ENCODE measurements around the gene C10orf90.
"Not testable (repeated sequence)": the region's sequence is repeated elsewhere in the genome, so short reads cannot be mapped to it uniquely, and the experiment has no call there.

The C10orf90 gene

GRCh38 chr10:126563361-126563760, 107.1 kb downstream of the C10orf90 start:
- Histone ChIP-seq H3K27me3 (replicated peaks; ENCODE audit: control insufficient read depth, insufficient read depth, low read length, poor library complexity, severe bottlenecking) (no peaks in the 10 kb centered on the region), H3K27ac (ENCODE audit: insufficient read depth, low read length, poor library complexity, severe bottlenecking) (no peak overlapping the region), H3K36me3 (ENCODE audit: control insufficient read depth, insufficient read depth, low read length) (no peaks in the 10 kb centered on the region), H3K4me3 (ENCODE audit: insufficient read depth, low read depth, low read length, poor library complexity, severe bottlenecking) (no peak overlapping the region), H3K4me1 (ENCODE audit: control insufficient read depth, insufficient read depth, low read length, poor library complexity, severe bottlenecking) (no peaks in the 10 kb centered on the region), H3K9me3 (ENCODE audit: control insufficient read depth, low read length) (no peaks in the 10 kb centered on the region)
- no peak for DNase-seq

GRCh38 chr10:126561921-126562680, 108.4 kb downstream of the C10orf90 start:
- DNase-seq: no peak

GRCh38 chr10:126561294-126561920, 109.1 kb downstream of the C10orf90 start:
- no peak overlapping the region for H3K4me3 ChIP-seq (ENCODE audit: insufficient read depth, low read depth, low read length, poor library complexity, severe bottlenecking)

More at GRCh38 chr10:126561921-126562680, 108.4 kb downstream of the C10orf90 start:
- Histone ChIP-seq H3K9me3 (ENCODE audit: control insufficient read depth, low read length) (no peaks in the 10 kb centered on the region), H3K27ac (ENCODE audit: insufficient read depth, low read length, poor library complexity, severe bottlenecking) (no peak overlapping the region), H3K4me1 (ENCODE audit: control insufficient read depth, insufficient read depth, low read length, poor library complexity, severe bottlenecking) (no peaks in the 10 kb centered on the region), H3K27me3 (replicated peaks; ENCODE audit: control insufficient read depth, insufficient read depth, low read length, poor library complexity, severe bottlenecking) (no peaks in the 10 kb centered on the region), H3K36me3 (ENCODE audit: control insufficient read depth, insufficient read depth, low read length) (no peaks in the 10 kb centered on the region), H3K4me3 (ENCODE audit: insufficient read depth, low read depth, low read length, poor library complexity, severe bottlenecking) (no peak overlapping the region)

GRCh38 chr10:126558881-126559280, 111.6 kb downstream of the C10orf90 start:
- Histone ChIP-seq H3K36me3 (ENCODE audit: control insufficient read depth, insufficient read depth, low read length) (no peaks in the 10 kb centered on the region), H3K27me3 (replicated peaks; ENCODE audit: control insufficient read depth, insufficient read depth, low read length, poor library complexity, severe bottlenecking) (no peaks in the 10 kb centered on the region), H3K4me3 (ENCODE audit: insufficient read depth, low read depth, low read length, poor library complexity, severe bottlenecking) (no peak overlapping the region), H3K27ac (ENCODE audit: insufficient read depth, low read length, poor library complexity, severe bottlenecking) (no peak overlapping the region), H3K4me1 (ENCODE audit: control insufficient read depth, insufficient read depth, low read length, poor library complexity, severe bottlenecking) (no peaks in the 10 kb centered on the region), H3K9me3 (ENCODE audit: control insufficient read depth, low read length) (no peaks in the 10 kb centered on the region)
- DNase-seq: no peak

More at GRCh38 chr10:126561294-126561920, 109.1 kb downstream of the C10orf90 start:
- Histone ChIP-seq H3K36me3 (ENCODE audit: control insufficient read depth, insufficient read depth, low read length) (no peaks in the 10 kb centered on the region), H3K9me3 (ENCODE audit: control insufficient read depth, low read length) (no peaks in the 10 kb centered on the region), H3K27me3 (replicated peaks; ENCODE audit: control insufficient read depth, insufficient read depth, low read length, poor library complexity, severe bottlenecking) (no peaks in the 10 kb centered on the region), H3K4me1 (ENCODE audit: control insufficient read depth, insufficient read depth, low read length, poor library complexity, severe bottlenecking) (no peaks in the 10 kb centered on the region), H3K27ac (ENCODE audit: insufficient read depth, low read length, poor library complexity, severe bottlenecking) (no peak overlapping the region)
- no peak for DNase-seq

GRCh38 chr10:126551202-126551601, 119.3 kb downstream of the C10orf90 start:
- H3K9me3 ChIP-seq (ENCODE audit: control insufficient read depth, low read length): no peaks in the 10 kb centered on the region
- H3K27ac ChIP-seq (ENCODE audit: insufficient read depth, low read length, poor library complexity, severe bottlenecking): no peak overlapping the region
- H3K27me3 ChIP-seq (replicated peaks; ENCODE audit: control insufficient read depth, insufficient read depth, low read length, poor library complexity, severe bottlenecking): no peaks in the 10 kb centered on the region
- H3K36me3 ChIP-seq (ENCODE audit: control insufficient read depth, insufficient read depth, low read length): no peaks in the 10 kb centered on the region
- DNase-seq: no peak
- no peak overlapping the region for H3K4me3 ChIP-seq (ENCODE audit: insufficient read depth, low read depth, low read length, poor library complexity, severe bottlenecking)
- H3K4me1 ChIP-seq (ENCODE audit: control insufficient read depth, insufficient read depth, low read length, poor library complexity, severe bottlenecking): no peaks in the 10 kb centered on the region

GRCh38 chr10:126550586-126550985, 119.9 kb downstream of the C10orf90 start:
- DNase-seq; H3K4me3 ChIP-seq (ENCODE audit: insufficient read depth, low read depth, low read length, poor library complexity, severe bottlenecking); H3K9me3 ChIP-seq (ENCODE audit: control insufficient read depth, low read length): not testable (repeated sequence)

GRCh38 chr10:126549344-126549743, 121.1 kb downstream of the C10orf90 start:
- Histone ChIP-seq H3K4me3 (ENCODE audit: insufficient read depth, low read depth, low read length, poor library complexity, severe bottlenecking) (no peak overlapping the region), H3K4me1 (ENCODE audit: control insufficient read depth, insufficient read depth, low read length, poor library complexity, severe bottlenecking) (no peaks in the 10 kb centered on the region), H3K36me3 (ENCODE audit: control insufficient read depth, insufficient read depth, low read length) (no peaks in the 10 kb centered on the region), H3K27me3 (replicated peaks; ENCODE audit: control insufficient read depth, insufficient read depth, low read length, poor library complexity, severe bottlenecking) (no peaks in the 10 kb centered on the region), H3K9me3 (ENCODE audit: control insufficient read depth, low read length) (no peaks in the 10 kb centered on the region), H3K27ac (ENCODE audit: insufficient read depth, low read length, poor library complexity, severe bottlenecking) (no peak overlapping the region)
- no peak for DNase-seq

More at GRCh38 chr10:126550586-126550985, 119.9 kb downstream of the C10orf90 start:
- H3K27me3 ChIP-seq (replicated peaks; ENCODE audit: control insufficient read depth, insufficient read depth, low read length, poor library complexity, severe bottlenecking); H3K4me1 ChIP-seq (ENCODE audit: control insufficient read depth, insufficient read depth, low read length, poor library complexity, severe bottlenecking); H3K27ac ChIP-seq (ENCODE audit: insufficient read depth, low read length, poor library complexity, severe bottlenecking); H3K36me3 ChIP-seq (ENCODE audit: control insufficient read depth, insufficient read depth, low read length): not testable (repeated sequence)

- no peaks in the 10 kb centered on the region for H3K9me3 ChIP-seq (ENCODE audit: control insufficient read depth, low read length)
- no peaks in the 10 kb centered on the region for H3K27me3 ChIP-seq (replicated peaks; ENCODE audit: control insufficient read depth, insufficient read depth, low read length, poor library complexity, severe bottlenecking)
- H3K36me3 ChIP-seq (ENCODE audit: control insufficient read depth, insufficient read depth, low read length): no peaks in the 10 kb centered on the region
- no peak overlapping the region for H3K27ac ChIP-seq (ENCODE audit: insufficient read depth, low read length, poor library complexity, severe bottlenecking)
- H3K4me3 ChIP-seq (ENCODE audit: insufficient read depth, low read depth, low read length, poor library complexity, severe bottlenecking): no peak overlapping the region
- no peak for DNase-seq
- no peaks in the 10 kb centered on the region for H3K4me1 ChIP-seq (ENCODE audit: control insufficient read depth, insufficient read depth, low read length, poor library complexity, severe bottlenecking)
Observed at GRCh38 chr10:126544565-126544964, 125.9 kb downstream of the C10orf90 start.

GRCh38 chr10:126538439-126539135, 131.9 kb downstream of the C10orf90 start:
- H3K27me3 ChIP-seq (replicated peaks; ENCODE audit: control insufficient read depth, insufficient read depth, low read length, poor library complexity, severe bottlenecking): no peaks in the 10 kb centered on the region
- H3K36me3 ChIP-seq (ENCODE audit: control insufficient read depth, insufficient read depth, low read length): no peaks in the 10 kb centered on the region
- H3K9me3 ChIP-seq (ENCODE audit: control insufficient read depth, low read length): no peaks in the 10 kb centered on the region
- no peak overlapping the region for H3K4me3 ChIP-seq (ENCODE audit: insufficient read depth, low read depth, low read length, poor library complexity, severe bottlenecking)
- H3K27ac ChIP-seq (ENCODE audit: insufficient read depth, low read length, poor library complexity, severe bottlenecking): no peak overlapping the region
- no peak for DNase-seq
- H3K4me1 ChIP-seq (ENCODE audit: control insufficient read depth, insufficient read depth, low read length, poor library complexity, severe bottlenecking): no peaks in the 10 kb centered on the region

GRCh38 chr10:126536656-126537055, 133.8 kb downstream of the C10orf90 start:
- Histone ChIP-seq H3K9me3 (ENCODE audit: control insufficient read depth, low read length) (no peaks in the 10 kb centered on the region), H3K36me3 (ENCODE audit: control insufficient read depth, insufficient read depth, low read length) (no peaks in the 10 kb centered on the region)

More at GRCh38 chr10:126536656-126537055, 133.8 kb downstream of the C10orf90 start:
- DNase-seq: no peak
- H3K4me3 ChIP-seq (ENCODE audit: insufficient read depth, low read depth, low read length, poor library complexity, severe bottlenecking): no peak overlapping the region
- H3K27me3 ChIP-seq (replicated peaks; ENCODE audit: control insufficient read depth, insufficient read depth, low read length, poor library complexity, severe bottlenecking): no peaks in the 10 kb centered on the region
- no peaks in the 10 kb centered on the region for H3K4me1 ChIP-seq (ENCODE audit: control insufficient read depth, insufficient read depth, low read length, poor library complexity, severe bottlenecking)
- H3K27ac ChIP-seq (ENCODE audit: insufficient read depth, low read length, poor library complexity, severe bottlenecking): no peak overlapping the region

Measured in effector memory CD4-positive, alpha-beta T cell (primary cell).